ENCODE data around the gene OLR1. TPM values are rescaled to one million over a fixed set of nuclear protein-coding genes. Genes with fewer than 3 reads are reported as not detected.

OLR1 gene
- total and polyA plus RNA-seq, 2 of the 4 experiments (the other 2 are of a cell fraction): 3.2 to 4.1 TPM

DNA sequence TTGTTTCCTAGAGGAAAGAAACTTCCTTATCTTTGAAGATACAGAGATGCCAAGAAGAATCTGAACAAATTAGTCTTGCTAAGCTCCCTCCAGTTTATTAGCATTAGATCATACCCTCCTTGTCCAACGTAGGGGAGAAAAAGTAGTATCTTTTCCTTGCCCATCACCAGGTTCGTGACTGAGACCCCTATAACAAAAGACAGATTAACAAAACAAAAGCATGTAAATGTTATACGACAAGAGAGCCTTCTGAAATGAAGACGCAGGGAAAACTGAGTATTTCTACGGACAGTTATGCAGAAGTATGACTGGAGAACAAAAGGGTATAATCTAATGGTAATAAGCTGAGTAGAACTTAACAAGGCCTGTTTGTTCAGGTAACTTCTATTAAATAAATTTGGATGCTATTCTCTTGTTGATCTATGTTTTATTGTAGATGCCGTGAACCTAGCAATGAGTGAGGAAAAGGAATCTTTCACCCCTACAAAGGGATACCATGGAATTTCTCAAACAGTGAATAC is 39.0 kb downstream of the OLR1 start:
- H4K8ac ChIP-seq (ENCODE audit: low read depth in 2 of 2, low read length in 2 of 2): no peak overlapping the region
- H3K27ac ChIP-seq (ENCODE audit: insufficient read depth, low read length): no peak overlapping the region
- no peak overlapping the region for H2BK120ac ChIP-seq (ENCODE audit: low read depth, low read length)
- H3K56ac ChIP-seq (ENCODE audit: extremely low read depth, insufficient read depth, low read length): no peak overlapping the region
- H3K79me1 ChIP-seq (ENCODE audit: low read depth in 1 of 2, low read length in 2 of 2): no peaks in the 10 kb centered on the region
- H4K5ac ChIP-seq (ENCODE audit: low read depth, low read length): no peak overlapping the region
- dilution Hi-C loops (cut with HindIII; ENCODE audit: low sequenced_read_pairs, unreplicated experiment): no loop called here
- no peak overlapping the region for H3K9ac ChIP-seq (ENCODE audit: low read depth, low read length)
- TF ChIP-seq MAZ (IDR thresholded peaks at IDR 0.05; ENCODE audit: borderline replicate concordance, low read depth, low read length) (no peak), RFX5 (IDR thresholded peaks at IDR 0.05; ENCODE audit: low read depth, low read length) (no peak), MAFK (IDR thresholded peaks at IDR 0.05; ENCODE audit: low read depth, low read length) (no peak), MXI1 (IDR thresholded peaks at IDR 0.05; ENCODE audit: borderline replicate concordance, low read depth, low read length) (no peak), FOS (IDR thresholded peaks at IDR 0.05; ENCODE audit: low read depth, low read length) (no peak), CEBPB (IDR thresholded peaks at IDR 0.05; ENCODE audit: low read depth, low read length) (no peak), BHLHE40 (IDR thresholded peaks at IDR 0.05; ENCODE audit: low read depth, low read length) (no peak), RCOR1 (IDR thresholded peaks at IDR 0.05; ENCODE audit: insufficient replicate concordance, low read length) (no peak), NFE2L2 (IDR thresholded peaks at IDR 0.05; ENCODE audit: low read depth, low read length) (no peak), RAD21 (IDR thresholded peaks at IDR 0.05; ENCODE audit: low read length) (no peak)
- TF ChIP-seq, protein P1, sequence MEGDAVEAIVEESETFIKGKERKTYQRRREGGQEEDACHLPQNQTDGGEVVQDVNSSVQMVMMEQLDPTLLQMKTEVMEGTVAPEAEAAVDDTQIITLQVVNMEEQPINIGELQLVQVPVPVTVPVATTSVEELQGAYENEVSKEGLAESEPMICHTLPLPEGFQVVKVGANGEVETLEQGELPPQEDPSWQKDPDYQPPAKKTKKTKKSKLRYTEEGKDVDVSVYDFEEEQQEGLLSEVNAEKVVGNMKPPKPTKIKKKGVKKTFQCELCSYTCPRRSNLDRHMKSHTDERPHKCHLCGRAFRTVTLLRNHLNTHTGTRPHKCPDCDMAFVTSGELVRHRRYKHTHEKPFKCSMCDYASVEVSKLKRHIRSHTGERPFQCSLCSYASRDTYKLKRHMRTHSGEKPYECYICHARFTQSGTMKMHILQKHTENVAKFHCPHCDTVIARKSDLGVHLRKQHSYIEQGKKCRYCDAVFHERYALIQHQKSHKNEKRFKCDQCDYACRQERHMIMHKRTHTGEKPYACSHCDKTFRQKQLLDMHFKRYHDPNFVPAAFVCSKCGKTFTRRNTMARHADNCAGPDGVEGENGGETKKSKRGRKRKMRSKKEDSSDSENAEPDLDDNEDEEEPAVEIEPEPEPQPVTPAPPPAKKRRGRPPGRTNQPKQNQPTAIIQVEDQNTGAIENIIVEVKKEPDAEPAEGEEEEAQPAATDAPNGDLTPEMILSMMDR (conservative IDR thresholded peaks at IDR 0.05; ENCODE audit: low read depth, low read length): no peak
- TF ChIP-seq, protein P2, sequence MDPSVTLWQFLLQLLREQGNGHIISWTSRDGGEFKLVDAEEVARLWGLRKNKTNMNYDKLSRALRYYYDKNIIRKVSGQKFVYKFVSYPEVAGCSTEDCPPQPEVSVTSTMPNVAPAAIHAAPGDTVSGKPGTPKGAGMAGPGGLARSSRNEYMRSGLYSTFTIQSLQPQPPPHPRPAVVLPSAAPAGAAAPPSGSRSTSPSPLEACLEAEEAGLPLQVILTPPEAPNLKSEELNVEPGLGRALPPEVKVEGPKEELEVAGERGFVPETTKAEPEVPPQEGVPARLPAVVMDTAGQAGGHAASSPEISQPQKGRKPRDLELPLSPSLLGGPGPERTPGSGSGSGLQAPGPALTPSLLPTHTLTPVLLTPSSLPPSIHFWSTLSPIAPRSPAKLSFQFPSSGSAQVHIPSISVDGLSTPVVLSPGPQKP (IDR thresholded peaks at IDR 0.05; ENCODE audit: borderline replicate concordance, low read depth, low read length): no peak
- peaks cover 2% of the 10 kb centered on the region; the same call in 1 of the 2 replicates for H3K27me3 ChIP-seq (ENCODE audit: control insufficient read depth, insufficient read depth, low read length)
- no peak overlapping the region for H2BK20ac ChIP-seq (ENCODE audit: low read depth, low read length)
- H2BK5ac ChIP-seq (ENCODE audit: low read depth, low read length, poor library complexity, severe bottlenecking): no peak overlapping the region
- ChIA-PET CTCF (interaction anchor here (0.6 kb wide), 1 partner anchor 33 kb away, joined by 5 read pairs; no protein-coding TSS in a partner anchor), POLR2A (ENCODE audit: unreplicated experiment) (no interaction called here)
- no peak for DNase-seq
- no peak overlapping the region for H4K91ac ChIP-seq (ENCODE audit: insufficient read depth, low read depth, low read length)
- no peaks in the 10 kb centered on the region for H3K36me3 ChIP-seq (ENCODE audit: control insufficient read depth, insufficient read depth, low read length)
- H3K4me3 ChIP-seq (ENCODE audit: insufficient read depth, low read depth, low read length): no peak overlapping the region
- no peak overlapping the region for H3K14ac ChIP-seq (replicated peaks; ENCODE audit: low read depth, low read length)
- BruUV-seq (replicated peaks): no TSS peak
- no peak overlapping the region for H3K23ac ChIP-seq (ENCODE audit: low read depth, low read length)
- no peaks in the 10 kb centered on the region for H3K4me1 ChIP-seq (ENCODE audit: control insufficient read depth, insufficient read depth, low read length)
- in situ Hi-C loops (cut with MboI; ENCODE audit: low sequenced_read_pairs): no loop called here
- H2AK5ac ChIP-seq (ENCODE audit: low read depth, low read length): no peak overlapping the region
- no peak overlapping the region for H3K4me2 ChIP-seq (ENCODE audit: low read depth, low read length)
- no peaks in the 10 kb centered on the region for H3K9me3 ChIP-seq (ENCODE audit: control insufficient read depth, insufficient read depth, low read length)
- H2AFZ ChIP-seq (replicated peaks; ENCODE audit: low read length, poor library complexity): no peak overlapping the region
- intact Hi-C loops (cut with micrococcal nuclease): no loop called here
- no peak overlapping the region for H3K18ac ChIP-seq (ENCODE audit: low read depth, low read length)
- ATAC-seq (ENCODE audit: low read depth): no peak
- H2AK9ac ChIP-seq (replicated peaks; ENCODE audit: low read depth, low read length, poor library complexity): no peak overlapping the region
- no peaks in the 10 kb centered on the region for H3K9me1 ChIP-seq (ENCODE audit: insufficient read depth, low read length)
- no peak overlapping the region for H2BK15ac ChIP-seq (ENCODE audit: low read depth, low read length)
- no peaks in the 10 kb centered on the region for H4K20me1 ChIP-seq (ENCODE audit: insufficient read depth, low read length)
- H3K4ac ChIP-seq (ENCODE audit: low read depth, low read length): no peak overlapping the region
- WGBS, 2 experiments (ENCODE audit: extremely low coverage in 2 of 2, insufficient read length in 1 of 2): no CpG with 5 or more reads among the region's 6 CpGs

Data from IMR-90 (cell line).